GM12801 (cell line): ENCODE results near the gene TMBIM1.

Source experiments
- TF ChIP-seq, protein P1 (sequence below): IDR thresholded peaks from one replicate; pipeline ENCODE4 v1.5.1; 2011; ENCODE audit warnings: control low read depth; ENCODE audit not compliant: insufficient read length; ENCODE audit errors: extremely low read depth

Gene TMBIM1

DNA sequence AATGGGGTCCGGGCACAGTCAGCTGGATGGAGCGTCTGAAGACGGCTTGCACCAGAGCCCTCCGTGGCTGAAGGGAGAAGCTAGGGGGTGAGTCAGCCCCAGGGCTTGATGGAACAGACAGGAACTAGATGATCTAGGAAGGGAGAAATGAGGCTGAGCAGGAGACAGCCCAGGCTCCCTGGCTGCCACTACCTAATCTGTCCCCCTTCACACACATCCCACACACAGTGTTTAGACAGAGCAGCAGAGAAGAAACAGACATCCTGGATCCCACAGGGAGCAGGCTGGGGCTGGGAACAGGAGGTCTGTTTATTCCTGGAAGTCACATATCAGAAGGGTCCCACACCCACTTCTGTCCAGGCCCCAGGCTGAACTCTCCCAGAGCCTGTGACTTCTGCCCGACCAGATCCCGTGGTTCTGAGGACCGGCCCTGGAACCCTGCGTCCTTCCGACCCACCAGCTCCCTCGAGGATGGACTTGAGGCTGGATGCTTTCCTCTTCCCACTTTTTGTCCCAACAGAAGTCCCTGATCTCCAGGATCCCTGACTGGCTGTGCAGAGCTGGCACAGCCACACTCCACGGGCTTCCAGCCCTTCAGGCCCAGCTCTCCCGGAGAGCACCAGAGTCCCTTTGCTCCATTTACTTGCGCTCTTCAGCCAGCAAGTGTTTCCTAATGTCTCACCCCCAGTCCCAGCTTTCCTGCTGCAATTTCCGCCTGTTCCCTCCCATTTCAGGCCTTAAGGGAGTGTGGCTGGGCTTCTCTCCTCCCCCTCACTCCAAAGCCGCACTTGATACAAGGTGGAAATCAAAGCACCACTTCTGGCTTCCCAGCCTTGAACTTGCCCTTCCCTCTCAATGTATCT is 33.0 kb downstream of the TMBIM1 start:
- TF ChIP-seq, protein P1, sequence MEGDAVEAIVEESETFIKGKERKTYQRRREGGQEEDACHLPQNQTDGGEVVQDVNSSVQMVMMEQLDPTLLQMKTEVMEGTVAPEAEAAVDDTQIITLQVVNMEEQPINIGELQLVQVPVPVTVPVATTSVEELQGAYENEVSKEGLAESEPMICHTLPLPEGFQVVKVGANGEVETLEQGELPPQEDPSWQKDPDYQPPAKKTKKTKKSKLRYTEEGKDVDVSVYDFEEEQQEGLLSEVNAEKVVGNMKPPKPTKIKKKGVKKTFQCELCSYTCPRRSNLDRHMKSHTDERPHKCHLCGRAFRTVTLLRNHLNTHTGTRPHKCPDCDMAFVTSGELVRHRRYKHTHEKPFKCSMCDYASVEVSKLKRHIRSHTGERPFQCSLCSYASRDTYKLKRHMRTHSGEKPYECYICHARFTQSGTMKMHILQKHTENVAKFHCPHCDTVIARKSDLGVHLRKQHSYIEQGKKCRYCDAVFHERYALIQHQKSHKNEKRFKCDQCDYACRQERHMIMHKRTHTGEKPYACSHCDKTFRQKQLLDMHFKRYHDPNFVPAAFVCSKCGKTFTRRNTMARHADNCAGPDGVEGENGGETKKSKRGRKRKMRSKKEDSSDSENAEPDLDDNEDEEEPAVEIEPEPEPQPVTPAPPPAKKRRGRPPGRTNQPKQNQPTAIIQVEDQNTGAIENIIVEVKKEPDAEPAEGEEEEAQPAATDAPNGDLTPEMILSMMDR: no peak

DNA sequence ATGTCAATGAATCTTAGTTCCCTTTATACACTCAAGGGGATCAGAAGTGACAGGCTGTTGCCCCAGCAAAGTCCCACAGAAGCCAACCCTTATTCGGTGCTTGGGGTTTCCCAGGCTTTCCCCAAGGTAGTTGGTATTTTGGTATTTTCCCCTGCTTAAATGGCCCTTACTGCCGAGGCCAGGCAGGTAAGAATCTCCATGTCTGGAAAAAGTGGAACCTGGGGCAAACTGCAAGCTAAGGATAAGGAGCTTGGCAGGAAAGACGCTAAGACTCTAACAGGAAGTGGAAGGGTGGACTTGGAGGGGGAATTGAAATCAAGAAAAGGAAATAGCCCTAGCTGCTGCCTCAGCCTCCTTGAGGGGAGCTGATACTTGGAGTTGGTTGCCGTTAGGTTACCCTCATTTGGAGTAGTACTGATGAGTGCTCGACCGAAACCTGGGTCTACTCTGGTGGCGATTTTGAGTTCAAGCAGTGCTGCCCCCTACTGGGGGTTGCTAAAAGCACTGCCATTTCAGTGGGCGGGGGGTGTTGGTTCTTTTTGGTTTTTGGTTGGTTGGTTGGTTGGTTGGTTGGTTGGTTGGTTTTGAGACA is 34.8 kb downstream of the TMBIM1 start:
- TF ChIP-seq, protein P1: no peak

DNA sequence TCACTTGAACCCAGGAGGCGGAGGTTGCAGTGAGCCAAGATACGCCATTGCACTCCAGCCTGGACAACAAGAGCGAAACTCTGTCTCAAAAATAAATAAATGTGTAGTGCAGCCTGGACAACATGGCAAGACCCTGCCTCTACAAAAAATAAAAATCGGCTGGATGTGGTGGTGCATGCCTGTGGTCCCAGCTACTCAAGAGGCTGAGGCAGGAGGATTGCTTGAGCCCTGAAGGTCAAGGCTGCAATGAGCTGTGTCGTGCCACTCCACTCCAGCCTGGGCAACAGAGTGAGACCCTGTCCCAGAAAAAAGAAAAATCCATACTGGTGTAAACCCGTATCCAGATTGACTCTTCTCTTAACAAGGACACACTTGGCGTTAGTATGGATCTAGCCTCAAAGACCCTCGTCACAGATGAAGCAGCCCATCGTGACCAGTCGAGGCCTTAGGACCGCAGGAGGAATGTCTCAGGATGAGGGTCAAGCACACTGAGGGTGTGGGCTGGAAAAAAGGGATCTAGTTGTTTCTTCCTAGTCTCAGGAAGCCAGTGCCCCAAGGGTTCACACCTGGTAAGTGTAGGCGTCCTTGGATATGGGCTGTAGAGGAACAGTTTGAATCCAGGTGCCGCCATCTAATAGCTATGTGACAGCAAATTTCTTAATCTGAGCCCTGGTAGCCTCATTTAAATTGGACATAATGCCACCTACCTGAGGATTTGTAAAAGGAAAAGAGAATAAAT is 35.5 kb downstream of the TMBIM1 start:
- TF ChIP-seq, protein P1: no peak

DNA sequence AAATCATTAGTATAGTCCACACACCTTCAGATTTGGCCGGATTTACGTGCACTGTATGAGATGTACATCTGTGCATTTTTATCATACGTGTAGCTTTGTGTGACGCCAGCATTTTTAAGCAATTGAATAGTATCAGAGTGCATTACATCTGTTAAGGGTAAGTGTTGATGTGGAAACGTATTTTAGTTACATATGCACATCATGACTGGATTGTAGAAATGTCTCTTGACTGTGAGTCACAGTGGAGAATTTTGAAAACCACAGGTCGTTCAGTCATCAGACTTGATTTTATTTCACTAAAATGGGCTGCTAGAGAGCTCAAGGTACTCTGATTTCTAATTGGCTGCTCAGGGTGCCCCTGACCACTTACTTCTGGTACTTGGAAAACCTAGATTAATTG is 36.9 kb downstream of the TMBIM1 start:
- TF ChIP-seq, protein P1: no peak

DNA sequence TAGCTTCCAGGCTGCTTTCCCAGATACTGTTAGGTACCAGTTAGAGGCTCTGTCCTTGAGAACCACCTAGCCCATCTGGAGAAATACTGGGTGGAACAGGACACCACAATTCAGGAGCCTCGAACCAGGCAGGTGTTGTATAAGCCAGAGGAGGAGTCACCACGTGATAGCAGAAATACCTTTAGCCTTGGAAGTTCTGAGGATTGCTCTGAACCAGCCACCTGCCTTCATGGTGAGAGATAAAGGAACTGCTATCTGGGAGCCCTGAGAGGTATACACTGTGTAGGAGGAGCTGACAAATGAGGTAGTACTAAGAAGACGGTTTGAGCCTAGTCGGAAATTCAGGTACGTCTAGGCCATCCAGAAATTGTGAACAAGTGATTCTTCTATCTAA is 39.1 kb downstream of the TMBIM1 start:
- TF ChIP-seq, protein P1: no peak

DNA sequence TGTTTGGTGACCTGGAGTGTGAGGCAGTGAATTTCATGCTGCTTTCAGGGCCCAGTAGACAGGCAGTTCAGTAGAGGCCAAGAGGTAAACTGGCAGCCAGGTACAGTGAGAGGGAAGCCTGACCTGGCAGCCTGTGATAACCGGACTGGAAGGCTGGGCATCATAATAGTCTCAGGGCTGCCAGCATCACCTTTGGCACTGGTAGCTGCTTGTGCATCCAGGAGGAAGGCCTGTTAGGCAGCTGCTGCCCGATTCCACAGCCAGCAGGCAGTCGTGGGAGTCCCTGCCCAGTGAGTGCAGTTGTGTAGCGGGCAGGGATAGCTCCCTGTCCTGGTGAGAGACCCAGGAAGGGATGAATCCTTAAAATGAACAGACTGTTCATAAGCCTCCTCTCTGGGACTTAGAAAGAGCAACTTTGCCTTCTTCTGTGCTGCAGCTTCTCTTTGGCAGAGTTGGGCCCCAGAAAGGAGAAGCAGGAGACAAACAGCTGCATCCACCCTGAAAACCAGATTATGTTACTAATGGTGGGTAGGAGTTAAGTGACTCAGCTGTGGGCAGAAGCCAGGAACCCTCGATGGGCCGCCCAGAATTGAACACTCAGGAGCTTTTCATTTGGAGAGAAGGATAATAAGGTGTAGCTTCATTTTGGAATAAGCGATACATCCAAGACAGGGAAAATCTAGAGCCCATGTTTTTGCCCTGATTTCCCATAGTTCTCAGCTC is 39.6 kb downstream of the TMBIM1 start:
- TF ChIP-seq, protein P1: no peak

DNA sequence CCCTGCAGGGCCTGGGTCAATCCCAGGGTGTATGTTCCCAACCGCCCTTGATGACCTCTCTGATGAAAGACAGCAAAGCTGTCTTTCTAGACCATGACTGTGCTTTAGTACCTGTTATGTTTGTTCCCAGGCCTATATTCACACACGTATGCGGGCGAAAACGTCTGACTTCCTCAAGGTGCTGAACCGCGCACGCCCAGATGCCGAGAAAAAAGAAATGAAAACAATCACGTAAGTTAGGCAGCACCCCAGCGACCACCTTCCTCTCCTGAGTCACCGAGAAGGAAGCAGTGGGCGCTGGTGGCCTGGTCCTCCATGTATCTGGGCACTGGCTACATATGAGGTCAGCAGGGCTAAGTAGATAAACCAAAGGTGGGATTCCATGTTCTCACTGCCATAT is 42.6 kb downstream of the TMBIM1 start:
- TF ChIP-seq, protein P1: no peak
